HepG2 (cell line): ENCODE data around the gene ANXA9. TPM values are rescaled to one million over a fixed set of nuclear protein-coding genes. Genes with fewer than 3 reads are reported as not detected.

Source experiments
- ARID4A ChIP-seq: sonication (generic); formaldehyde crosslinking; IDR thresholded peaks from 2 replicates; pipeline ENCODE4 v1.5.0; 2020; ENCODE audit warnings: mild to moderate bottlenecking, missing genetic modification reagents, borderline replicate concordance
- HDAC2 ChIP-seq: sonication (generic); formaldehyde crosslinking; IDR thresholded peaks from 2 replicates; pipeline ENCODE4 v1.4.0; 2020; ENCODE audit warnings: missing genetic modification reagents
- RFX3 ChIP-seq: IDR thresholded peaks from 2 replicates; pipeline ENCODE4 v1.6.1; 2016; ENCODE audit warnings: missing biosample characterization, missing genetic modification reagents
- SNAI1 ChIP-seq: sonication (generic); formaldehyde crosslinking; IDR thresholded peaks from 2 replicates; pipeline ENCODE4 v1.5.0; 2020; ENCODE audit warnings: mild to moderate bottlenecking, missing genetic modification reagents, borderline replicate concordance
- SOX13 ChIP-seq, 3 experiments: fragments of 450-650 bp in 1 of 3; sonication (generic) in 1 of 3; formaldehyde crosslinking in 1 of 3; IDR thresholded peaks in 2 of 3; conservative IDR thresholded peaks in 1 of 3; 2 replicates each; pipeline versions ENCODE4 v1.5.0 to v1.6.1; 2016 to 2020; ENCODE audit warnings: antibody characterized with exemption in 1 of 3, mild to moderate bottlenecking in 1 of 3, missing compliant biosample characterization in 1 of 3, missing genetic modification reagents in 1 of 3, moderate library complexity in 1 of 3
- SOX6 ChIP-seq, 2 experiments: fragments of 450-650 bp in 1 of 2; sonication (generic) in 1 of 2; formaldehyde crosslinking in 1 of 2; IDR thresholded peaks; 2 replicates each; pipeline versions ENCODE4 v1.4.0 to v1.6.1; 2017 to 2020; ENCODE audit warnings: antibody characterized with exemption in 1 of 2, mild to moderate bottlenecking in 1 of 2, missing genetic modification reagents in 1 of 2
- TFAP4 ChIP-seq: sonication (generic); IDR thresholded peaks from 2 replicates; pipeline ENCODE4 v1.6.1; 2016; ENCODE audit warnings: low read depth, borderline replicate concordance
- ZFP91 ChIP-seq: sonication (generic); formaldehyde crosslinking; IDR thresholded peaks from 2 replicates; pipeline ENCODE4 v1.9.0; 2022; ENCODE audit warnings: missing genetic modification reagents, mild to moderate bottlenecking, borderline replicate concordance
- ZMYM3 ChIP-seq: sonication (generic); formaldehyde crosslinking; IDR thresholded peaks from 2 replicates; pipeline ENCODE4 v1.5.1; 2020; ENCODE audit warnings: mild to moderate bottlenecking, missing genetic modification reagents
- ZNF142 ChIP-seq: sonication (generic); formaldehyde crosslinking; IDR thresholded peaks from 2 replicates; pipeline ENCODE4 v1.4.0; 2020; ENCODE audit warnings: missing genetic modification reagents
- ZNF552 ChIP-seq: sonication (generic); formaldehyde crosslinking; IDR thresholded peaks from 2 replicates; pipeline ENCODE4 v1.9.0; 2022; ENCODE audit warnings: missing genetic modification reagents, mild to moderate bottlenecking, borderline replicate concordance
- ZNF776 ChIP-seq: sonication (generic); formaldehyde crosslinking; IDR thresholded peaks from 2 replicates; pipeline ENCODE4 v1.4.0; 2020; ENCODE audit warnings: mild to moderate bottlenecking, missing genetic modification reagents
- ZNF782 ChIP-seq: sonication (generic); formaldehyde crosslinking; IDR thresholded peaks from 2 replicates; pipeline ENCODE4 v1.4.0; 2020; ENCODE audit warnings: missing genetic modification reagents, mild to moderate bottlenecking, borderline replicate concordance
- polyA plus RNA-seq, 8 experiments: library from polyadenylated mRNA; depleted of rRNA in 3 of 8; stranded (reverse) in 7 of 8; unstranded in 1 of 8; fragments of >200 nt; fragmentation: Illumina TruSeq in 4 of 8; extraction: Trizol in 4 of 8; gene quantifications; 2 replicates each; pipeline versions ENCODE4 v1.2.1 to v1.2.3, GENCODE V29; 2011 to 2016; ENCODE audit warnings: low read depth in 4 of 8, missing spikeins in 1 of 8, mixed read lengths in 1 of 8; ENCODE audit not compliant: insufficient read depth in 1 of 8
- total RNA-seq, 5 experiments: library from RNA; depleted of rRNA; stranded (reverse); fragments of >200 nt; fragmentation: Illumina TruSeq; extraction: Trizol; gene quantifications; 2 replicates each; pipeline ENCODE4 v1.2.3, GENCODE V29; 2016; ENCODE audit warnings: low read depth in 1 of 5

ANXA9 gene
- total and polyA plus RNA-seq, 2 of the 13 experiments (the other 11 are each of a cell fraction or from before 2014, with no cell fraction given), result 13.3 to 23.9 TPM

- TF ChIP-seq ZFP91 (CRISPR knock-in tag), result peak; percentile 54; the same call in 1 of the 2 replicates
- TF ChIP-seq ZNF552 (CRISPR knock-in tag), result 0 out of 2 replicates have a peak, but pooled peaks have one; percentile 34
- 0 out of 2 replicates have a peak, but pooled peaks have one; percentile 28 for TF ChIP-seq SNAI1
- no peak for TF ChIP-seq ZNF776
- TF ChIP-seq ZNF782 (CRISPR knock-in tag), result no peak
- TF ChIP-seq SOX13 (IDR thresholded peaks at IDR 0.05), result no peak
- TF ChIP-seq SOX13 (CRISPR knock-in tag; conservative IDR thresholded peaks at IDR 0.05 in 1 of 2, IDR thresholded peaks at IDR 0.05 in 1 of 2), result peak in 1 of 2 experiments; percentile 64; a peak in 2 of 4 replicates
- peak; percentile 59; the same call in 1 of the 2 replicates for TF ChIP-seq ARID4A
- peak; percentile 54; the same call in 1 of the 2 replicates for TF ChIP-seq TFAP4
- no peak for TF ChIP-seq HDAC2 (CRISPR knock-in tag)
- TF ChIP-seq ZMYM3, result peak; percentile 44; the same call in 1 of the 2 replicates
- TF ChIP-seq RFX3, result no peak
- TF ChIP-seq SOX6 (IDR thresholded peaks at IDR 0.05), result no peak
- TF ChIP-seq SOX6 (CRISPR knock-in tag; IDR thresholded peaks at IDR 0.05), result peak; percentile 75
- TF ChIP-seq ZNF142 (CRISPR knock-in tag), result 0 out of 2 replicates have a peak, but pooled peaks have one; percentile 36
Measured at GRCh38 chr1:151006327-151007052, 24.4 kb downstream of the ANXA9 start, which contains the start of gene MINDY1 (continued).
